ENCODE results near the gene VPS72. TPM values are rescaled to one million over a fixed set of nuclear protein-coding genes. Genes with fewer than 3 reads are reported as not detected.
"Not testable (repeated sequence)": the region's sequence is repeated elsewhere in the genome, so short reads cannot be mapped to it uniquely, and the experiment has no call there.

The VPS72 gene
- total and polyA plus RNA-seq, 9 donors, result 24.5 to 78.4 (median 48.9) TPM

- H3K27ac ChIP-seq, result no peak overlapping the region
- no peaks in the 10 kb centered on the region for H3K9me3 ChIP-seq
- intact Hi-C loops (cut with DNase I), result no loop called here
- H3K4me3 ChIP-seq, result no peak overlapping the region
- 80 to 85% (median 85%) methylated on average over 4 of the region's 4 CpGs for WGBS, 3 donors
- DNase-seq, result no peak
- H3K4me1 ChIP-seq (ENCODE audit: insufficient read depth), result no peaks in the 10 kb centered on the region
- no peaks in the 10 kb centered on the region for H3K27me3 ChIP-seq
- no peaks in the 10 kb centered on the region for H3K36me3 ChIP-seq
- no peak for TF ChIP-seq EP300 (IDR thresholded peaks at IDR 0.05)
Measured at GRCh38 chr1:151222130-151222529, 32.1 kb upstream of the VPS72 start.

- Histone ChIP-seq H3K36me3 (no peaks in the 10 kb centered on the region), H3K9me3 (no peaks in the 10 kb centered on the region), H3K4me1 (ENCODE audit: insufficient read depth) (no peaks in the 10 kb centered on the region), H3K27me3 (no peaks in the 10 kb centered on the region), H3K4me3 (no peak overlapping the region), H3K27ac (no peak overlapping the region)
- 49 to 54% (median 50%) methylated on average over 1 of the region's 1 CpG for WGBS, 3 donors
- TF ChIP-seq POLR2A (IDR thresholded peaks at IDR 0.05), result no peak
- intact Hi-C loops (cut with DNase I), result no loop called here
- no peak for DNase-seq
Measured at GRCh38 chr1:151221616-151222015, 31.6 kb upstream of the VPS72 start.

GRCh38 chr1:151213560-151213959, 23.6 kb upstream of the VPS72 start:
- H3K9me3 ChIP-seq, result no peaks in the 10 kb centered on the region
- H3K27ac ChIP-seq, result no peak overlapping the region
- no peaks in the 10 kb centered on the region for H3K36me3 ChIP-seq
- TF ChIP-seq CTCF (IDR thresholded peaks at IDR 0.05), result no peak
- no peak for TF ChIP-seq EP300 (IDR thresholded peaks at IDR 0.05)
- no peak for TF ChIP-seq POLR2A (IDR thresholded peaks at IDR 0.05)
- intact Hi-C loops (cut with DNase I), result no loop called here
- no peaks in the 10 kb centered on the region for H3K4me1 ChIP-seq (ENCODE audit: insufficient read depth)
- H3K27me3 ChIP-seq, result no peaks in the 10 kb centered on the region
- 7% methylated on average over 2 of the region's 2 CpGs for WGBS, 3 donors
- no peak for DNase-seq
- H3K4me3 ChIP-seq, result no peak overlapping the region

- Histone ChIP-seq H3K4me1 (ENCODE audit: insufficient read depth) (no peaks in the 10 kb centered on the region), H3K4me3 (no peak overlapping the region), H3K36me3 (no peaks in the 10 kb centered on the region), H3K27ac (no peak overlapping the region), H3K9me3 (no peaks in the 10 kb centered on the region), H3K27me3 (no peaks in the 10 kb centered on the region)
- WGBS, 3 donors, result 87 to 88% (median 87%) methylated on average over 15 of the region's 15 CpGs
- intact Hi-C loops (cut with DNase I), result no loop called here
- TF ChIP-seq EP300 (IDR thresholded peaks at IDR 0.05) (no peak), POLR2A (IDR thresholded peaks at IDR 0.05) (no peak), CTCF (IDR thresholded peaks at IDR 0.05) (no peak)
- DNase-seq, result no peak
Measured at GRCh38 chr1:151211972-151212705, 22.1 kb upstream of the VPS72 start.

- WGBS, 3 donors, result 76 to 82% (median 81%) methylated on average over 1 of the region's 1 CpG
- TF ChIP-seq EP300 (IDR thresholded peaks at IDR 0.05) (no peak), POLR2A (IDR thresholded peaks at IDR 0.05) (no peak), CTCF (IDR thresholded peaks at IDR 0.05) (no peak)
- H3K27ac ChIP-seq, result no peak overlapping the region
- H3K9me3 ChIP-seq, result no peaks in the 10 kb centered on the region
- H3K4me3 ChIP-seq, result no peak overlapping the region
- H3K27me3 ChIP-seq, result no peaks in the 10 kb centered on the region
- H3K36me3 ChIP-seq, result no peaks in the 10 kb centered on the region
- no peaks in the 10 kb centered on the region for H3K4me1 ChIP-seq (ENCODE audit: insufficient read depth)
- no peak for DNase-seq
- intact Hi-C loops (cut with DNase I), result no loop called here
Measured at GRCh38 chr1:151210830-151211229, 20.8 kb upstream of the VPS72 start.

- H3K4me1 ChIP-seq (ENCODE audit: insufficient read depth); H3K9me3 ChIP-seq; H3K4me3 ChIP-seq; H3K27ac ChIP-seq; intact Hi-C loops (cut with DNase I); H3K27me3 ChIP-seq; DNase-seq; H3K36me3 ChIP-seq: not testable (repeated sequence)
- WGBS, 3 donors, result 84 to 89% (median 88%) methylated on average over 12 of the region's 12 CpGs
Measured at GRCh38 chr1:151205381-151205965, 15.5 kb upstream of the VPS72 start.

Data from ovary (tissue), 9 donors.